K562 (cell line): ENCODE measurements around the gene CEP76.

Experiments used
- CBFA2T3 ChIP-seq: fragments of 450-650 bp; IDR thresholded peaks from 2 replicates; pipeline ENCODE4 v1.6.1; 2017
- EP300 ChIP-seq: IDR thresholded peaks from 2 replicates; pipeline ENCODE4 v1.6.1; 2012; ENCODE audit warnings: low read length, improper control_type of control experiment
- HCFC1 ChIP-seq: IDR thresholded peaks from 2 replicates; pipeline ENCODE4 v1.6.1; 2012; ENCODE audit warnings: low read depth, low read length, improper control_type of control experiment
- MXI1 ChIP-seq: IDR thresholded peaks from 2 replicates; pipeline ENCODE4 v1.6.1; 2011; ENCODE audit warnings: low read depth, mild to moderate bottlenecking, improper control_type of control experiment, low read length
- PHB ChIP-seq: fragments of 250-450 bp; sonication (Bioruptor Pico); IDR thresholded peaks from 2 replicates; pipeline ENCODE4 v1.5.0; 2021
- SOX6 ChIP-seq: fragments of 450-650 bp; IDR thresholded peaks from 2 replicates; pipeline ENCODE4 v1.6.1; 2014; ENCODE audit warnings: mild to moderate bottlenecking
- TF ChIP-seq, protein P1 (sequence below), 2 experiments: fragments of 450-650 bp; formaldehyde crosslinking in 1 of 2; IDR thresholded peaks; 2 replicates each; pipeline versions ENCODE4 v1.4.0 to v1.6.1; 2014 to 2020; ENCODE audit warnings: mild to moderate bottlenecking in 2 of 2, borderline replicate concordance in 1 of 2, low read depth in 1 of 2
- TF ChIP-seq, protein P2 (sequence below): sonication (generic); formaldehyde crosslinking; IDR thresholded peaks from 2 replicates; pipeline ENCODE4 v1.9.0; 2022; ENCODE audit warnings: mild to moderate bottlenecking, missing genetic modification reagents
- TF ChIP-seq, protein P3 (sequence below), 3 experiments: IDR thresholded peaks in 2 of 3; conservative IDR thresholded peaks in 1 of 3; 2 replicates each; pipeline ENCODE4 v1.5.1; 2011 to 2012; ENCODE audit warnings: low read length in 3 of 3, mild to moderate bottlenecking in 3 of 3, control low read depth in 2 of 3, improper control_type of control experiment in 1 of 3, inconsistent platforms in 1 of 3, low read depth in 1 of 3, mixed read lengths in 1 of 3, moderate library complexity in 1 of 3; ENCODE audit not compliant: insufficient read depth in 2 of 3
- TF ChIP-seq, protein P4 (sequence below): sonication (generic); formaldehyde crosslinking; IDR thresholded peaks from 2 replicates; pipeline ENCODE4 v1.8.0; 2022; ENCODE audit warnings: mild to moderate bottlenecking, missing genetic modification reagents

DNA sequence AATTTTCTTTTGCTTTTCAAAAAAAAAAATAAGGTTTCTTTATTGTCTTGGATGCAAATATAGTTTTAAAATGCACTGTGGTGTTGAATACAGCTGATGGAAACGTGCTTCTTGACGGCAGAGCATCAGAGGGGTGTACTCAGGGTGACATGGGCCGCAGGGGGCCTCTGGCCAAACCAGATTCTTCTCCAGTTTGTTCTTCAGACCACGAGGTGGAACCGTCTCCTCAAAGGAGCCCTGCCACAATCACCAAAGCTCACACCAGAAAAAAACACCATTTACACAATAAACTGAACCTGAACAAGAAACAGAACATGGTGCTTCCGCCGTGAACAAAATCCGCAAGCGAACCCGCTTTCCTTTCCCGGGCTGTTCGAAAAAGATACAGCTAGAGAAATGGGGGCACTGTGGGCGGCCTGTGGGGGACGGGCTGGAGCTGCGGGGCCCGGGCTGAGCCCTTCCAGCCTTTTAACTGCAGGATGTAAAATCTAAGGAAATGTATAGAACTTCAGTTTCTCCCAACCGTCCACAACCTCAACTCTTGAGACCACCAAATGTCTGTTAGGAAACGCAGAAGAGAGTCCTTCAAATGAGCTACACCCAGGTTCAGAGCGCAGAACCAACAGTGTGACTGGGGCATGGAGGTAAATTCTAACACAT, 34.9 kb upstream of the CEP76 start:
- TF ChIP-seq HCFC1 (no peak), EP300 (no peak), CBFA2T3 (no peak), SOX6 (no peak), MXI1 (no peak), PHB (CRISPR knock-in tag) (no peak)
- TF ChIP-seq, protein P1, sequence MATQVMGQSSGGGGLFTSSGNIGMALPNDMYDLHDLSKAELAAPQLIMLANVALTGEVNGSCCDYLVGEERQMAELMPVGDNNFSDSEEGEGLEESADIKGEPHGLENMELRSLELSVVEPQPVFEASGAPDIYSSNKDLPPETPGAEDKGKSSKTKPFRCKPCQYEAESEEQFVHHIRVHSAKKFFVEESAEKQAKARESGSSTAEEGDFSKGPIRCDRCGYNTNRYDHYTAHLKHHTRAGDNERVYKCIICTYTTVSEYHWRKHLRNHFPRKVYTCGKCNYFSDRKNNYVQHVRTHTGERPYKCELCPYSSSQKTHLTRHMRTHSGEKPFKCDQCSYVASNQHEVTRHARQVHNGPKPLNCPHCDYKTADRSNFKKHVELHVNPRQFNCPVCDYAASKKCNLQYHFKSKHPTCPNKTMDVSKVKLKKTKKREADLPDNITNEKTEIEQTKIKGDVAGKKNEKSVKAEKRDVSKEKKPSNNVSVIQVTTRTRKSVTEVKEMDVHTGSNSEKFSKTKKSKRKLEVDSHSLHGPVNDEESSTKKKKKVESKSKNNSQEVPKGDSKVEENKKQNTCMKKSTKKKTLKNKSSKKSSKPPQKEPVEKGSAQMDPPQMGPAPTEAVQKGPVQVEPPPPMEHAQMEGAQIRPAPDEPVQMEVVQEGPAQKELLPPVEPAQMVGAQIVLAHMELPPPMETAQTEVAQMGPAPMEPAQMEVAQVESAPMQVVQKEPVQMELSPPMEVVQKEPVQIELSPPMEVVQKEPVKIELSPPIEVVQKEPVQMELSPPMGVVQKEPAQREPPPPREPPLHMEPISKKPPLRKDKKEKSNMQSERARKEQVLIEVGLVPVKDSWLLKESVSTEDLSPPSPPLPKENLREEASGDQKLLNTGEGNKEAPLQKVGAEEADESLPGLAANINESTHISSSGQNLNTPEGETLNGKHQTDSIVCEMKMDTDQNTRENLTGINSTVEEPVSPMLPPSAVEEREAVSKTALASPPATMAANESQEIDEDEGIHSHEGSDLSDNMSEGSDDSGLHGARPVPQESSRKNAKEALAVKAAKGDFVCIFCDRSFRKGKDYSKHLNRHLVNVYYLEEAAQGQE (IDR thresholded peaks at IDR 0.05; ENCODE audit: borderline replicate concordance), result no peak
- TF ChIP-seq, protein P1 (CRISPR knock-in tag; IDR thresholded peaks at IDR 0.05; ENCODE audit: low read depth), result no peak
- TF ChIP-seq, protein P2, sequence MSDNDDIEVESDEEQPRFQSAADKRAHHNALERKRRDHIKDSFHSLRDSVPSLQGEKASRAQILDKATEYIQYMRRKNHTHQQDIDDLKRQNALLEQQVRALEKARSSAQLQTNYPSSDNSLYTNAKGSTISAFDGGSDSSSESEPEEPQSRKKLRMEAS (CRISPR knock-in tag), result no peak
- TF ChIP-seq, protein P3, sequence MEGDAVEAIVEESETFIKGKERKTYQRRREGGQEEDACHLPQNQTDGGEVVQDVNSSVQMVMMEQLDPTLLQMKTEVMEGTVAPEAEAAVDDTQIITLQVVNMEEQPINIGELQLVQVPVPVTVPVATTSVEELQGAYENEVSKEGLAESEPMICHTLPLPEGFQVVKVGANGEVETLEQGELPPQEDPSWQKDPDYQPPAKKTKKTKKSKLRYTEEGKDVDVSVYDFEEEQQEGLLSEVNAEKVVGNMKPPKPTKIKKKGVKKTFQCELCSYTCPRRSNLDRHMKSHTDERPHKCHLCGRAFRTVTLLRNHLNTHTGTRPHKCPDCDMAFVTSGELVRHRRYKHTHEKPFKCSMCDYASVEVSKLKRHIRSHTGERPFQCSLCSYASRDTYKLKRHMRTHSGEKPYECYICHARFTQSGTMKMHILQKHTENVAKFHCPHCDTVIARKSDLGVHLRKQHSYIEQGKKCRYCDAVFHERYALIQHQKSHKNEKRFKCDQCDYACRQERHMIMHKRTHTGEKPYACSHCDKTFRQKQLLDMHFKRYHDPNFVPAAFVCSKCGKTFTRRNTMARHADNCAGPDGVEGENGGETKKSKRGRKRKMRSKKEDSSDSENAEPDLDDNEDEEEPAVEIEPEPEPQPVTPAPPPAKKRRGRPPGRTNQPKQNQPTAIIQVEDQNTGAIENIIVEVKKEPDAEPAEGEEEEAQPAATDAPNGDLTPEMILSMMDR (IDR thresholded peaks at IDR 0.05 in 2 of 3, conservative IDR thresholded peaks at IDR 0.05 in 1 of 3; ENCODE audit: insufficient read depth in 2 of 3, low read depth in 1 of 3, low read length in 3 of 3), result peak in 2 of 3 experiments; percentile 21 to 32; a peak in 3 of 6 replicates
- TF ChIP-seq, protein P4, sequence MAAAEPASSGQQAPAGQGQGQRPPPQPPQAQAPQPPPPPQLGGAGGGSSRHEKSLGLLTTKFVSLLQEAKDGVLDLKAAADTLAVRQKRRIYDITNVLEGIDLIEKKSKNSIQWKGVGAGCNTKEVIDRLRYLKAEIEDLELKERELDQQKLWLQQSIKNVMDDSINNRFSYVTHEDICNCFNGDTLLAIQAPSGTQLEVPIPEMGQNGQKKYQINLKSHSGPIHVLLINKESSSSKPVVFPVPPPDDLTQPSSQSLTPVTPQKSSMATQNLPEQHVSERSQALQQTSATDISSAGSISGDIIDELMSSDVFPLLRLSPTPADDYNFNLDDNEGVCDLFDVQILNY (CRISPR knock-in tag), result no peak
